ENCODE measurements around the gene CRNN.

CRNN gene

GRCh38 chr1:152448095-152448494, 34.0 kb upstream of the CRNN start:
- no peak for FAIRE-seq
- TF ChIP-seq TAF1 (IDR thresholded peaks at IDR 0.05; ENCODE audit: borderline replicate concordance, low read depth, low read length): no peak
- TF ChIP-seq POLR2A (IDR thresholded peaks at IDR 0.05; ENCODE audit: low read depth, low read length): no peak
- TF ChIP-seq POLR2AphosphoS5 (IDR thresholded peaks at IDR 0.05; ENCODE audit: low read depth, low read length): no peak
- DNase-seq (ENCODE audit: insufficient read length): no peak

- DNase-seq (ENCODE audit: insufficient read length) (no peak), FAIRE-seq (no peak)
- no peak for TF ChIP-seq TAF1 (IDR thresholded peaks at IDR 0.05; ENCODE audit: borderline replicate concordance, low read depth, low read length)
- TF ChIP-seq POLR2A (IDR thresholded peaks at IDR 0.05; ENCODE audit: low read depth, low read length): no peak
- no peak for TF ChIP-seq POLR2AphosphoS5 (IDR thresholded peaks at IDR 0.05; ENCODE audit: low read depth, low read length)
Observed at GRCh38 chr1:152447484-152447883, 33.4 kb upstream of the CRNN start.

GRCh38 chr1:152444045-152444444, 30.0 kb upstream of the CRNN start:
- DNase-seq (ENCODE audit: insufficient read length) (no peak), FAIRE-seq (no peak)
- no peak for TF ChIP-seq POLR2AphosphoS5 (IDR thresholded peaks at IDR 0.05; ENCODE audit: low read depth, low read length)
- no peak for TF ChIP-seq POLR2A (IDR thresholded peaks at IDR 0.05; ENCODE audit: low read depth, low read length)
- no peak for TF ChIP-seq TAF1 (IDR thresholded peaks at IDR 0.05; ENCODE audit: borderline replicate concordance, low read depth, low read length)

- FAIRE-seq (no peak), DNase-seq (ENCODE audit: insufficient read length) (no peak)
- TF ChIP-seq POLR2AphosphoS5 (IDR thresholded peaks at IDR 0.05; ENCODE audit: low read depth, low read length) (no peak), TAF1 (IDR thresholded peaks at IDR 0.05; ENCODE audit: borderline replicate concordance, low read depth, low read length) (no peak), POLR2A (IDR thresholded peaks at IDR 0.05; ENCODE audit: low read depth, low read length) (no peak)
Observed at GRCh38 chr1:152442765-152443164, 28.7 kb upstream of the CRNN start.

DNA sequence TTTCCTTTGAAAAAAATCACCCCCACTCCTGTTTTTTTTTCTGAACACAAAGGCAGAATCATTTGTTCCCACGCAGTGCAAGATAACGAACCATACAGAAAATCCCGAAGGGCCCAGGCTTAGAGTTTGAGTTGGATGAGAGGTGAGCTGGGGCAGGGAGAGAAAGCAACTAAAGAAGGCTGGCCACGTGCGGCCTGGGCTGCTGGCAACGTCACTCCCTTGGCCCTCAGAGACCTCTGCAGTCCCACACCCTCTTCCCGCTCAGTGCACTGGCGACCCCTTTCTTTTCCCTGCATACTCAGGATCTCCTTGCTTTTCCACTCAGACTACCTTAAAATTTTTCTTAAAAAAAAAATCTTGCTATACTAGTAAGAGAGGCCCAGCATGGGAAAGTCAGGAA, 28.2 kb upstream of the CRNN start:
- FAIRE-seq: no peak

GRCh38 chr1:152441756-152442155, 27.7 kb upstream of the CRNN start:
- no peak for DNase-seq (ENCODE audit: insufficient read length)
- TF ChIP-seq POLR2A (IDR thresholded peaks at IDR 0.05; ENCODE audit: low read depth, low read length): no peak
- no peak for TF ChIP-seq POLR2AphosphoS5 (IDR thresholded peaks at IDR 0.05; ENCODE audit: low read depth, low read length)
- no peak for TF ChIP-seq TAF1 (IDR thresholded peaks at IDR 0.05; ENCODE audit: borderline replicate concordance, low read depth, low read length)
- no peak for FAIRE-seq

More for the DNA sequence above, 28.2 kb upstream of the CRNN start:
- DNase-seq (ENCODE audit: insufficient read length): no peak
- TF ChIP-seq POLR2A (IDR thresholded peaks at IDR 0.05; ENCODE audit: low read depth, low read length) (no peak), TAF1 (IDR thresholded peaks at IDR 0.05; ENCODE audit: borderline replicate concordance, low read depth, low read length) (no peak), POLR2AphosphoS5 (IDR thresholded peaks at IDR 0.05; ENCODE audit: low read depth, low read length) (no peak)

GRCh38 chr1:152440635-152441471, 26.8 kb upstream of the CRNN start:
- DNase-seq (ENCODE audit: insufficient read length) (peak; percentile 57), FAIRE-seq (peak; percentile 98)

GRCh38 chr1:152436593-152437496, 22.8 kb upstream of the CRNN start:
- TF ChIP-seq TAF1 (IDR thresholded peaks at IDR 0.05; ENCODE audit: borderline replicate concordance, low read depth, low read length): no peak
- no peak for TF ChIP-seq POLR2AphosphoS5 (IDR thresholded peaks at IDR 0.05; ENCODE audit: low read depth, low read length)
- no peak for TF ChIP-seq POLR2A (IDR thresholded peaks at IDR 0.05; ENCODE audit: low read depth, low read length)
- DNase-seq (ENCODE audit: insufficient read length) (no peak), FAIRE-seq (no peak)

More at GRCh38 chr1:152440635-152441471, 26.8 kb upstream of the CRNN start:
- TF ChIP-seq TAF1 (IDR thresholded peaks at IDR 0.05; ENCODE audit: borderline replicate concordance, low read depth, low read length) (no peak), POLR2A (IDR thresholded peaks at IDR 0.05; ENCODE audit: low read depth, low read length) (no peak), POLR2AphosphoS5 (IDR thresholded peaks at IDR 0.05; ENCODE audit: low read depth, low read length) (no peak)

GRCh38 chr1:152427458-152427857, 13.4 kb upstream of the CRNN start:
- DNase-seq (ENCODE audit: insufficient read length): no peak
- no peak for FAIRE-seq
- TF ChIP-seq POLR2AphosphoS5 (IDR thresholded peaks at IDR 0.05; ENCODE audit: low read depth, low read length) (no peak), TAF1 (IDR thresholded peaks at IDR 0.05; ENCODE audit: borderline replicate concordance, low read depth, low read length) (no peak), POLR2A (IDR thresholded peaks at IDR 0.05; ENCODE audit: low read depth, low read length) (no peak)

DNA sequence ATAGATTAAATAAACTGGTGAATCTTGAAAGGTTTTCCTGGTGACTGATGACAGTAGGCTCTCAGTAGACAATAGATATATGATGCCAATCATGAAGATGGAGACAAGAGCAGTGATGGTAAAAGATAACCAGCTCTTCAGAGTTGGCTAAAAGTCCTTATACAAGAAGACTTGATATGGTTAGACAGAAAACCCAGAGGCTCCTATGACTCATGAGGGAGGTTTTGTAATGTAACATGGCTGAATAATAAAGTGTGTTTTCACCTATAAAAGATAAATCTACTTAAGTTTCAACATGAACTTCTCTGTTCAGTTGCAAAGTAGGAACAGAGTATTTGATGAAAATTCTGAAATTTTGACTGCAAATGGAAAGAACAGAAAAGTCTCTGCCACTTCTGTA, 12.7 kb upstream of the CRNN start:
- TF ChIP-seq POLR2A (IDR thresholded peaks at IDR 0.05; ENCODE audit: low read depth, low read length): no peak
- TF ChIP-seq POLR2AphosphoS5 (IDR thresholded peaks at IDR 0.05; ENCODE audit: low read depth, low read length): no peak
- TF ChIP-seq TAF1 (IDR thresholded peaks at IDR 0.05; ENCODE audit: borderline replicate concordance, low read depth, low read length): no peak
- no peak for DNase-seq (ENCODE audit: insufficient read length)
- no peak for FAIRE-seq

DNA sequence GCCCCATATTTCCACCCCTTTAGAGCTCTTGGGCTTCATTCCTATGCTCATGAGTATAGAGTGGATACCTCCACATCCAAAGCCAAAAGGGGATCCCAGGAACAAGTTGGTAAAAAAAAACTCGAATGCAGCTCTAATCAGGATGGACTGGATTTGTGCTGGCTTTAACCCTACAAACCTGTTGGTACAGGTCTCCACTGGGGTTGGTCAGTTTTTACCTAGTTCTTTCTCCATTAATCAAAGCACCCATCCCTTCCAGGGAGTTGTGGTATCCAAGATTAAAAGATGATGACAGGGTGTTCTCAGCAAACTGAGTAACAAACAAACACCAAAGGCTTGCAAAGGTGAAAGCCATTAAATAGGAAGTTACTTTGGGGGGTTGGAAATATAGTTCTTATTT, 5.9 kb upstream of the CRNN start:
- FAIRE-seq: no peak
- TF ChIP-seq POLR2A (IDR thresholded peaks at IDR 0.05; ENCODE audit: low read depth, low read length): no peak
- no peak for TF ChIP-seq POLR2AphosphoS5 (IDR thresholded peaks at IDR 0.05; ENCODE audit: low read depth, low read length)
- TF ChIP-seq TAF1 (IDR thresholded peaks at IDR 0.05; ENCODE audit: borderline replicate concordance, low read depth, low read length): no peak

More for the DNA sequence above, 5.9 kb upstream of the CRNN start:
- no peak for DNase-seq (ENCODE audit: insufficient read length)
